IPS-18c (cell line): ENCODE measurements around the gene TSTD1.
"Not testable (repeated sequence)": the region's sequence is repeated elsewhere in the genome, so short reads cannot be mapped to it uniquely, and the experiment has no call there.

Experiments
- H3K4me3 ChIP-seq: 2 replicates; pipeline ENCODE4 v1.7.0; 2013; ENCODE audit warnings: low read depth, mild to moderate bottlenecking, low read length, moderate library complexity; ENCODE audit not compliant: insufficient read depth
- H3K9me3 ChIP-seq: one replicate; pipeline ENCODE4 v1.6.1; 2013; ENCODE audit warnings: mild to moderate bottlenecking, low read length, moderate library complexity; ENCODE audit not compliant: control insufficient read depth, insufficient read depth

TSTD1 gene

GRCh38 chr1:161071886-161072371, 33.2 kb upstream of the TSTD1 start:
- Histone ChIP-seq H3K4me3 (no peak overlapping the region), H3K9me3 (peaks cover 5% of the 10 kb centered on the region)

GRCh38 chr1:161070761-161071160, 32.0 kb upstream of the TSTD1 start:
- Histone ChIP-seq H3K9me3 (peaks cover 5% of the 10 kb centered on the region), H3K4me3 (no peak overlapping the region)

GRCh38 chr1:161069731-161070270, 31.0 kb upstream of the TSTD1 start, which contains the start of gene ARHGAP30:
Gene ARHGAP30 (minus strand): TSS chr1:161069891. CDS start chr1:161069624, 267 bp downstream.
- peaks cover 5% of the 10 kb centered on the region for H3K9me3 ChIP-seq
- no peak within 1 kb of the TSS for H3K4me3 ChIP-seq

GRCh38 chr1:161069241-161069640, 30.5 kb upstream of the TSTD1 start:
- peaks cover 5% of the 10 kb centered on the region for H3K9me3 ChIP-seq
- no peak overlapping the region for H3K4me3 ChIP-seq

GRCh38 chr1:161068306-161069234, 29.8 kb upstream of the TSTD1 start:
- H3K4me3 ChIP-seq, result no peak overlapping the region
- peaks cover 5% of the 10 kb centered on the region for H3K9me3 ChIP-seq

- Histone ChIP-seq H3K4me3 (no peak overlapping the region), H3K9me3 (peaks cover 5% of the 10 kb centered on the region)
Measured at GRCh38 chr1:161066694-161067093, 27.9 kb upstream of the TSTD1 start.

- not testable (repeated sequence) for H3K4me3 ChIP-seq, H3K9me3 ChIP-seq
Measured at GRCh38 chr1:161065681-161066080, 26.9 kb upstream of the TSTD1 start.

GRCh38 chr1:161063936-161064335, 25.2 kb upstream of the TSTD1 start:
- not testable (repeated sequence) for H3K9me3 ChIP-seq, H3K4me3 ChIP-seq

GRCh38 chr1:161061419-161061818, 22.7 kb upstream of the TSTD1 start:
- H3K9me3 ChIP-seq, result no peaks in the 10 kb centered on the region
- H3K4me3 ChIP-seq, result no peak overlapping the region

GRCh38 chr1:161059293-161059692, 20.5 kb upstream of the TSTD1 start:
- Histone ChIP-seq H3K9me3 (no peaks in the 10 kb centered on the region), H3K4me3 (no peak overlapping the region)

- no peaks in the 10 kb centered on the region for H3K9me3 ChIP-seq
- H3K4me3 ChIP-seq, result no peak overlapping the region
Measured at GRCh38 chr1:161054805-161055204, 16.0 kb upstream of the TSTD1 start.

GRCh38 chr1:161054232-161054631, 15.5 kb upstream of the TSTD1 start:
- Histone ChIP-seq H3K4me3 (no peak overlapping the region), H3K9me3 (no peaks in the 10 kb centered on the region)

- Histone ChIP-seq H3K9me3 (no peaks in the 10 kb centered on the region), H3K4me3 (no peak overlapping the region)
Measured at GRCh38 chr1:161052899-161053298, 14.1 kb upstream of the TSTD1 start.

- Histone ChIP-seq H3K9me3 (no peaks in the 10 kb centered on the region), H3K4me3 (no peak overlapping the region)
Measured at GRCh38 chr1:161051219-161051618, 12.5 kb upstream of the TSTD1 start.

- Histone ChIP-seq H3K9me3 (no peaks in the 10 kb centered on the region), H3K4me3 (no peak overlapping the region)
Measured at GRCh38 chr1:161048949-161049722, 10.4 kb upstream of the TSTD1 start.

- Histone ChIP-seq H3K4me3 (no peak overlapping the region), H3K9me3 (no peaks in the 10 kb centered on the region)
Measured at GRCh38 chr1:161047436-161048420, 9.0 kb upstream of the TSTD1 start.
